IPS-NIHi11 (cell line): ENCODE data around the gene PRSS36.
"Not testable (repeated sequence)": the region's sequence is repeated elsewhere in the genome, so short reads cannot be mapped to it uniquely, and the experiment has no call there.

Experiments
- DNase-seq: peaks from one replicate; pipeline ENCODE4 v3.0.0; 2012; ENCODE audit warnings: mixed read lengths, low spot score

Gene PRSS36

GRCh38 chr16:31183432-31184428 lies 33.9 kb upstream of the PRSS36 start:
- no peak for DNase-seq

GRCh38 chr16:31182391-31182790 lies 32.5 kb upstream of the PRSS36 start:
- no peak for DNase-seq

GRCh38 chr16:31181102-31181830 lies 31.4 kb upstream of the PRSS36 start:
- no peak for DNase-seq

- peak; percentile 97 for DNase-seq
These were observed 30.0 kb upstream of the PRSS36 start, which contains the start of gene FUS for GRCh38 chr16:31179747-31180459. Gene FUS (plus strand): TSS chr16:31180139. CDS start chr16:31180215, 76 bp downstream.

DNA sequence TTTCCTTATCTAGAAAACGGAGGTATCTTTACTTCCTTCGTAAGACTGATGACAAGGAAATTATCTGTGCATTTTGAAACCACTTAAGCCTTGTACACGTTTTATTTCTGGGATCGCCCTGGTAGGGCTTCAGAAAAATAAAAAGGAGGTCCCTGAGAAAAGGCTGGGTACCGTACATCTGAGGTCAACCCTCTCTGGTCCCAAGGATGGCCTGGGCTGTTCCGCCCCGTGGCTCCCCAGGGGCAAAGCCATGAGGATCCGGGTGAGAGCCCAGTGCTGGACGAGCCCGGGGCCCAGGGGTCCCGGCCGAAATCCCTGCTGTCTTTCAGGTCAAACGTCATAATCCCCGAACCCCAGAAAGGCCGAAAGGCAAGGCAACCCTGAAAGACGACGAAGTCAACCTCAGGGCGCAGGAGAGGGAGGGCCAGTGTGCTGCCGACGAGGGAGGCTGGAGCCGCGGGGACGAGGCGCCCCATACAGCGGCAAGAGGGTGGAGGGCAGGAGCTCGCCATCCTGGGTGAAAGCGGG lies 29.4 kb upstream of the PRSS36 start:
- no peak for DNase-seq

- no peak for DNase-seq
These were observed 27.3 kb upstream of the PRSS36 start for GRCh38 chr16:31177136-31177535.

DNA sequence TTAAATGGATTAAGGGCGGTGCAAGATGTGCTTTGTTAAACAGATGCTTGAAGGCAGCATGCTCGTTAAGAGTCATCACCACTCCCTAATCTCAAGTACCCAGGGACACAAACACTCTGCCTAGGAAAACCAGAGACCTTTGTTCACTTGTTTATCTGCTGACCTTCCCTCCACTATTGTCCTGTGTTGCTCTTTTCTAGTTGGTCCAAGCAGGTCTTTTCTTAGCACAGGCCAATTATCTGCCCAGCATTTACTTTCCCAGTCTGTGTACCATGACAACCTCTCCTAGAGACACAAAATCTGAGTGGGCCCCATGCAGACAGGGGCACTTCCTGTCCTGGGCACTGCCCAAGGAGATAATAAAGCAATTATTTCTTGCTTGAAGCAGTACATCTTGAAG lies 20.2 kb upstream of the PRSS36 start:
- not testable (repeated sequence) for DNase-seq

- no peak for DNase-seq
These were observed 19.0 kb upstream of the PRSS36 start for GRCh38 chr16:31168848-31169247.

DNA sequence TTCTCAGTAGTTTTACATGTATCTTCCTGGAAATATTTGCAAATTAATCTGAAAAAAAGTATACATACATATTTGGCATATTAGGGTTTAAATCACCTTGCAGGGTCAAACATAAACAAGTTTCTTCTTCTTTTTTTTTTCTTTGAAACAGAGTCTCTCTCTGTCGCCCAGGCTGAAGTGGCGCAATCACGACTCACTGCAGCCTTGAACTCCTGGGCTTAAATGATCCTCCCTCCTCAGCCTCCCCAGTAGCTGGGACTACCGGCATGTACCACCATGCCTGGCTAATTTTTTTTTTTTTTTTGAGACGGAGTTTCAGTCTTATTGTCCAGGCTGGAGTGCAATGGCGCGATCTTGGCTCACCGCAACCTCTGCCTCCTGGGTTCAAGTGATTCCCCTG lies 17.4 kb upstream of the PRSS36 start:
- DNase-seq: no peak

DNA sequence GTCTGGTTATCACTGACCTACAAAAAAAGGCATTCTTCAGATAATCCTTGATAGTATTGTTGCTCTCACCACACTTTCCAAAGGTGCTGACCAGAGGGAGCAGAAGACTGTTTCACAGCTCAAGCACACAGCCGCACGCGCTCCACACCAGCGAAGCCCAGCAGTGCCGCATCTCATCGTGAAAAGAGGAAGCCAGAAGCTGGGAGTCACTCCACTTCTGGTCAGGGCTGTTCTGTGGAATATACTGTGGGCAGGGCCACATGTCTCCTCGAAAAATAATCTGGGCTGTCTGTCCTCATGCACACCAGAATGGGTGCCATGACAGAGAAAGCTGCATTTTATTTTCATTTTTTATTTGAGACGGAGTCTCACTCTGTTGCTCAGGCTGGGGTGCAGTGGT lies 7.3 kb upstream of the PRSS36 start:
- DNase-seq: no peak

DNA sequence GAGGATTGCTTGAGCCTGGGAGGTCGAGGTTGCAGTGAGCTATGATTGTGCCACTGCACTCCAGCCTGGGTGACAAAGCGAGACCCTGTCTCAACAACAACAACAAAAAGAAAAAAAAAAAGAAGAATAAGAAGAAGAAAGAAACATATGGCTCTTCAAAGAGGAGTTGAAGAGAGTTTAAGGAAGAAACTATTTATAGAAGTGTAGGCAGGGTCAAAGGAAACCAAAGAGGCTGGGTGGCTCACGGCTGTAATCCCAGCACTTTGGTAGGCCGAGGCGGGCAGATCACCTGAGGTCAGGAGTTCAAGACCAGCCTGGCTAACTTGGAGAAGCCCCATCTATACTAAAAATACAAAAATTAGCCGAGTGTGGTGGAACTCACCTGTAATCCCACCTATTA lies 1.1 kb upstream of the PRSS36 start:
- DNase-seq: not testable (repeated sequence)

- DNase-seq: no peak
These were observed 534 bp downstream of the PRSS36 start for GRCh38 chr16:31149332-31149731.

GRCh38 chr16:31148896-31149295 lies 970 bp downstream of the PRSS36 start:
- DNase-seq: peak; percentile 10

DNA sequence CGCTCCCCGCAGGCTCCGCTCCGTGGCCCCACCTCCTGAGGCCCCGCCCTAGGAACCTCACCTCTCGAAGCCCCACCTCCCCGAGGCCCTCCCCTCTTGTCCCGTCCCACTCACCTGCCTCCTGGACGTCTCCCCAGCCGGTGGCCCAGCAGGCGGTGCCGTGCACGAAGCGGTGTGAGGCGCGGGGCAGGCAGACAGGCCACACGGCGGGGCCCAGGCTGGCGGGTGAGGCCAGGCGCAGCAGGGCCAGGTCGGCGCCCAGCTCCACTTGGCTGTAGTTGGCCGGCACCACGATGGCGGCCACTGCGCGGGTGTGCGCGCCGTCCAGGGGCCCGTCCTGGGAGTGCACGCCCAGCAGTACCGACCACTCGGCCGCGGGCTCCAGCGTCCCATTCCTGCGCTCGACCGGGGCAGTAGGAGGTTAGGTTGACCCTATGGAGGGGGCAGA lies 1.6 kb downstream of the PRSS36 start:
- DNase-seq: peak; percentile 82

- DNase-seq: no peak
These were observed 2.3 kb downstream of the PRSS36 start for GRCh38 chr16:31147574-31147973.

DNA sequence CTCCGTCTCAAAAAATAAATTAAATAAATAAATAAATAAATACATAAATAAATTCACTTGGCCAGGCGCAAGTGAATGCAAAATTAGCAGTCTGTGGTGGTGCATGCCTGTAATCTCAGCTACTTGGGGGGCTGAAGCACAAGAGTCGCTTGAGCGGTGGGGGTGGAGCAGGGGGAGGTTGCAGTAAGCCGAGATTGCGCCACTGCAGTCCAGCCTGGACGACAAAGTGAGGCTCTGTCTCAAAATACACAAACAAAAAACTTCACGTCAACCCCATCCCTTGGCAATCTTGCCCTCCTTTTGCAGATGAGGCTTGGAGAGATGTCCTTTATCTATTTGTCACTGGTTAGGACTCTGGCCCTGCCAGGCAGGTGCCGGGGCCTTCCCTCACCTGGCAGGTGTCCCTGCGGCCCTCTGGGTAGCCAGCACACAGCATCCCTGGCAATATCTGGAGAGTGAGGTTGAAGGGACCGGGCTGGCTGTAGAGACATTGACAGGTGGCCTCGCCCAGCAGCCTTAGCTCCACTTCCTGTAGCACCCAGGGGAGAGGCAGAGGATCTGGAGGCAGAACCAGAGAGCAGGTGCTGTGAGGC lies 4.4 kb downstream of the PRSS36 start:
- DNase-seq: no peak

DNA sequence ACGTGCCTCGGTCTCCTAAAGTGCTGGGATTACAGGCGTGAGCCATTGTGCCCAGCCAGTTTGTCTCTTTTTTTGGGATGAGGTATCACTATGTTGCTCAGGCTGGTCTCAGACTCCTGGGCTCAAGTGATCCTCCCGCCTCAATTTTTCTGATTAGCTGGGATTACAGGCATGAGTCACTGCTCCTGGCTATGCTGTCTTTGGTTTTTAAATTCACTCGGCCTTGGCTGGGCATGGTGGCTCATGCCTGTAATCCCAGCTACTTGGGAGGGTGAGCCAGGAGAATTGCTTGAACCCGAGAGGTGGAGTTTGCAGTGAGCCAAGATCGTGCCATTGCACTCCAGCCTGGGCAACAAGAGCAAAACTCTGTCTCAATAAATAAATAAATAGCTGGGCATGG lies 5.4 kb downstream of the PRSS36 start:
- DNase-seq: not testable (repeated sequence)

DNA sequence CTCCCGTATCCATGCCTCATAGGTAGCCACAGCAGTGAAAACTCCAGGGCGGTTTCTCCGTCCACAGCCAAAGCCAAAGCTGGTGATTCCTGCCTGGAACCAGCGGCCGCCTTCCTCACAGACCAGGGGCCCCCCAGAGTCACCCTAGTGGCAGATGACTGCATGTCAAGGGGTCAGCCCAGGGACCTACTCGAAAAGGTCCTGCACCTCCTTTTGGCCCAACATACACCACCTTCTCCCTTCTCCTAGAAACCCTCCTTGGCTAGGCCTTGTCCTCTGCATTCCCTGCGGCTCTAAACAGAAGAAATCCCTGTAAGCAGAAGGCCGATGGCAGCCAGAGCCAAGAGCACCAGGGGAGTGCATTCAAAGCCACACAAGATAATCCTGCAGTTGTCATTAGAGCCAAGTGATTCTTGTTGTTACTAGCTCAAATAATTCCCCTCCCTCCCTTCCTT lies 6.1 kb downstream of the PRSS36 start:
- DNase-seq: no peak

DNA sequence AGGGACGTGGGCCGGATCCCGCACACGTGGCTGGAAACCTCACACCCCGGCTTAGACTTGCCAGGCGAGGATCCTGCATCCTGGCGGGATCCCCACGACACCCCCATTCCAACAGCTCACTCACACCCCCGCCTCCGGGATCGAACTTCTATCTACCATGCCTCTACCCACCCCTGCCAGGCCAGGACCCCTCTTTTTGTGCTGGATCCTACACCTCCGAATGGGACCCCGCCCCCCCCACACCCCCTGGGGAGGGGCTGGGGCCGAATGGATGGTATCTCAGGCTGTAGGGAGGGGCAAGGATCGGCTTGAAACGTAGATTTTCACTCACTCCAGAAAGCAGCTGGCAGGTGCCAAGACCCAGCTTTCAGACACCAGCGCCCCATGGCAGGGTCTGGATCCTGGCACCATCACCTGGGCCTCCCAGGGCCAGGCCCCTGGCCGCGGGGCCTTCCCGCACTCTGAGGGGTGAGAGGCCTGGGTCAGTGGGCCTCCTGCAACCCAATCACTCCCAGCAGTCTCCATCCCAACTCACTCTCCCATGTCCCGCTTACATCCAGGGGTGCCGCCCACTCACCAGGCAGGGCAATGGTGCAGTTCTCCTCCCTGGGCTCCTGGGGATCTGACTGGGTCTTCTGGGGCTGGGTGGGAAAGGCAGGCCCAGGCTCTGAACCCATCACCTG lies 6.7 kb downstream of the PRSS36 start:
- DNase-seq: no peak

- DNase-seq: peak; percentile 99
These were observed 7.5 kb downstream of the PRSS36 start for GRCh38 chr16:31142109-31143010.
